AG08395 (cell line): ENCODE measurements around the gene ARRDC5.
A peak's percentile ranks its signal among the peaks of the same experiment; 100 is the strongest.
"Not testable (repeated sequence)": the region's sequence is repeated elsewhere in the genome, so short reads cannot be mapped to it uniquely, and the experiment has no call there.

ENCODE experiments used
- DNase-seq: peaks from one replicate; pipeline ENCODE4 v3.0.0; 2012; ENCODE audit warnings: mixed read lengths, low spot score

ARRDC5 gene

GRCh38 chr19:4909897-4910593 lies 7.3 kb upstream of the ARRDC5 start:
- peak; percentile 97 for DNase-seq

- DNase-seq, result no peak
Observed at GRCh38 chr19:4909156-4909896, 6.6 kb upstream of the ARRDC5 start, which contains the start of gene UHRF1. Gene UHRF1 (plus strand): TSS chr19:4909501. CDS start chr19:4910886, 1,385 bp downstream.

DNA sequence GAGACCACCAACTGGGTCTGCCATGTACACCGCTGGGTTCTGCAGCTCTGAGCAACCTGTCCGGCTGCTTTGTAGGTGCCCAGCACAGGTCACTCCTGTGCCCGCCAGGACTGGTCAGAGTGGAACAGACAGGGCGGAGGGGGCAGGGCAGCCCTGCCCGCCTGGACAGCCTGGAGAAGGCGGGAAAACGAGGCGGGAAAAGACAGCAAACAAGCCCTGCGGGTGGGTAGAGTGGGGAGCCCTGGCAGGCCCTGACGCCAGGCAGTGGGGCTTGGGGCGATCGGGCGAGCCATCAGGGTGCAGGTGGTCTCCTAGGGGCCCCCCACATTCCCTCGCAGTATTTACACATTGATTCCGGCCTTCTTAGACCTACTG lies 6.1 kb upstream of the ARRDC5 start:
- no peak for DNase-seq

DNA sequence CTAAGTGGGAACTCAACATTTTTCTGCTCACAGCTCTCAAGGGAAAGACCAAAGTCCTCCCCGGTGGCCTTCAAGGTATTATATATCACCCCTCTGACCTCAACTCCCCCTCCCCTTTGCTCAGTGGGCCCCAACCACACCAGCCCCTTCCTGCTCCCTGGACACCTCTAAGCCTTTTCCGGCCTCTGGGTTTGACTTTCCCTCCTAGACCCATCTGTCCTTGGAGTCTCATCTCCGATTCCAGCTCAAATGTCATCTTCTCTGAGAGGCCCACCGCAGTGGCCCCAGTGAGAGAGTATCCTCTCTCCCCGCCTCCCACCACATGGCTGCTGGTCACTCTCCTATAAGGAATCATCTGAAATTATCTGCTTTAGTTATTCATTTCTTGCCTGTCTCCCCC lies 5.7 kb upstream of the ARRDC5 start:
- DNase-seq, result no peak

GRCh38 chr19:4906963-4907362 lies 4.3 kb upstream of the ARRDC5 start:
- DNase-seq, result no peak

- DNase-seq, result no peak
Observed at GRCh38 chr19:4904481-4904880, 1.8 kb upstream of the ARRDC5 start.

DNA sequence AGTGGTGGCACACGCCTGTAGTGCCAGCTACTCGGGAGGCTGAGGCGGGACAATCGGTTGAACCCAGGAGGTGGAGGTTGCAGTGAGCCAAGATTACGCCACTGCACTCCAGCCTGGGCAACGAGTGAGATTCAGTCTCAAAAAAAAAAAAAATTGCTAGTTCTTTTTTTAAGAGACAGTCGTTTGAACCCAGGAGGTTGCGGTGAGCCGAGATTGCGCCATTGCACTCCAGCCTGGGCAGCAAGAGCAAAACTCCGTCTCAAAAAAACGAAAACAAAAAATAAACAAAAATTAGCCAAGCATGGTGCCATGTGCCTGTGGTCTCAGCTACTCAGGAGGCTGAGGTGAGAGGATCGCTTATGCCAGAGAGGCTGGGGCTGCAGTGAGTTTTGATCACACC lies 1.8 kb downstream of the ARRDC5 start:
- not testable (repeated sequence) for DNase-seq

DNA sequence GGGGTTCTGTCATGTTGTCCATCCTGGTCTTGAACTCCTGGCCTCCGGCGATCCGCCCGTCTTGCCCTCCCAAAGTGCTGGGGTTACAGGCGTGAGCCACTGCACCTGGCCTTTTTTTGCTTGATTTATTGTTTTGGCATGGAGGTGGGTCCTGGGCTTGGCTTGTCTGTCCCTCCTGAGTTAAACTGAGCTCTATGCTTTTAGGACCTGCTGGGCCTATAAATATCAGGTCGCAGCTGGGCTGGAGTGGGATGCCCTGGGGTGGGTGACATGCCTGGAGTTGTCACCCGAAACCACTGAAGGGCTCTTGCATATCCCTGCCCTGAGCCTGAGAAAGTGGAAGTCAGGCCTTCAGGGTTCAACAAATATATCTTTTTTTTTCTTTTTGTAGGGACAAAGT lies 5.5 kb downstream of the ARRDC5 start:
- DNase-seq, result no peak

- peak; percentile 33 for DNase-seq
Observed at GRCh38 chr19:4896372-4896771, 6.3 kb downstream of the ARRDC5 start.

- DNase-seq, result not testable (repeated sequence)
Observed at GRCh38 chr19:4892962-4893361, 9.7 kb downstream of the ARRDC5 start.

DNA sequence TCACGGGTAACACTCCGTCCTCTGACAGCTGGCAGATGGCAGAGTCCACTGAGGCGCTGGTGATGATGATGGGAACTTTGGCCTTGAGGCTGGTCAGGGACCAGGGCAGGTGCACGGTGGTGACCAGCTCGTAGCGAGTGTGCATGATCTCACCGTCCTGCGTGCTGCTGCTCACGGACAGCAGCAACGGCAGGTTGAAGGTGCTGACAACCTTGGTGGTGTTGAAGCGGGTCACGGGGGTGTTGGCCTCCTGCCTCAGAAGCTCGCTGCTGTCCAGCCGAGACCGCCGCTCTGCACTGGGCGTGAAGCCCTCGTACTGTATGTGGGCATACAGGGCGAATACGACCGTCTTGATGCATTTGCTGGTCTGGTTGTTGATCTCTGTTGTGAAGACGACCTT lies 11.6 kb downstream of the ARRDC5 start:
- no peak for DNase-seq

- peak; percentile 50 for DNase-seq
Observed at GRCh38 chr19:4889034-4889815, 13.5 kb downstream of the ARRDC5 start.

DNA sequence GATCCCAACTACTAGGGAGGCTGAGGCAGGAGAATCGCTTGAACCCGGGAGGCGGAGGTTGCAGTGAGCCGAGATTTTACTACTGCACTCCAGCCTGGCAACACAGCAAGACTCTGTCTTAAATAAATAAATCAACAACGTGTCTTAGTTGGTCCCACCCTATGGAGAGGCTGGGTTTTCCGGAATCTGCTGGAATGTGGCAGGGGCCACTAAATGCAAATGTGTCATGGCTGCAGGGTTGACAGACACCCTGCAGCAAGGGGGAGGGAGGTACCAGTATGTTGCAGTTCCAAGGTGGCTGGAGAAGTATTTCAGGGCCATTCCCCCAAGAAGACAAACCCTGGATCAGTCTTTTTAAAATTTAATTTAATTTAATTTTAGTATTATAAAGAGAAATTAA lies 14.9 kb downstream of the ARRDC5 start:
- DNase-seq, result not testable (repeated sequence)

GRCh38 chr19:4884993-4885392 lies 17.7 kb downstream of the ARRDC5 start:
- not testable (repeated sequence) for DNase-seq

- DNase-seq, result not testable (repeated sequence)
Observed at GRCh38 chr19:4882874-4883273, 19.8 kb downstream of the ARRDC5 start.

- DNase-seq, result no peak
Observed at GRCh38 chr19:4879041-4879440, 23.7 kb downstream of the ARRDC5 start.

GRCh38 chr19:4878491-4878968 lies 24.2 kb downstream of the ARRDC5 start:
- DNase-seq, result no peak

- DNase-seq, result no peak
Observed at GRCh38 chr19:4877753-4878490, 24.8 kb downstream of the ARRDC5 start.

DNA sequence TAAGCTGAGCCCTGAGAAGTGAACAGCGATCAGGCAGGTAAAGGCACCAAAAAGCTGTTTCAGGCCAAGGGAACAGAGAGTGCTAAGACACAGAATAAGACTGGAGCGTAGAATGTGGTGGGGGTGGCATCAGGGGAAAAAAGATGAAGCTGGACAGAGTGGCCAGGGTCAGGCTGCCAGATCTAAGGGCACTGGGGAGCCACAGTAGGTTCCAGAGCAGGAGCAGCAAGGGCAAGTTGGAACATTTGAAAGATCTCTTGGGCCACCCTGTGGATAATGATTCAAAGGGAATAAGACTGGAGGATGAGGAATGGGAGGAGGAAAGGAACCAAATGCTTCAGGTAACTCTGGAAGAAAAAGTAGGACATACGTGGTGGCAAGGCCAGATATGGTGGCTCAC lies 28.8 kb downstream of the ARRDC5 start:
- no peak for DNase-seq

DNA sequence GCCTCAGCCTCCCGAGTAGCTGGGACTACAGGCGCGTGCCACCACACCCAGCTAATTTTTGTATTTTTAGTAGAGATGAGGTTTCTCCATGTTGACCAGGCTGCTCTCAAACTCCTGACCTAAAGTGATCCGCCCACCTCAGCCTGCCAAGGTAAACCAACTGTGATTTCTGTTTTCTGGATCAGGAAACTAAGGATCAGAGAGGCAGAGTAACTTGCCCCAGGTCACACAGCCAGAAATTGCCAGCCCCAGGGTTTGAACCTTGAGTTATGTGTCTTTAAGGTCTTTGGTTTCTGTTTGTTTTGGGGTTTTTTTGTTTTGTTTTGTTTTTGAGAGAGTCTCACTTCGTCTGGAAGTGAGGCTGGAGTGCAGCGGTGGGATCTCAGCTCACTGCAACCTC lies 31.0 kb downstream of the ARRDC5 start:
- DNase-seq, result no peak

- peak; percentile 86 for DNase-seq
Observed at GRCh38 chr19:4870025-4870700, 32.5 kb downstream of the ARRDC5 start.
